Stimulated activated CD4-positive, alpha-beta T cell treated with anti-CD3 and anti-CD28 coated beads, Interleukin-15, amount 100 ng/mL, for 48 hours (primary cell): ENCODE measurements around the gene VWA5B2.

Source experiments
- DNase-seq, 2 donors: peaks; one replicate each; pipeline ENCODE4 v3.0.0-alpha.2; 2020; ENCODE audit warnings: low read depth in 2 of 2

Gene VWA5B2

GRCh38 chr3:184229394-184230080, at the start of gene VWA5B2:
Gene VWA5B2, plus strand, starts transcription at chr3:184229585. Its CDS starts 944 bp downstream, at chr3:184230529.
- peak; percentile 18 to 54 for DNase-seq

- no peak for DNase-seq
Measured at GRCh38 chr3:184180165-184180564, 49.2 kb upstream of the VWA5B2 start.

- no peak for DNase-seq
Measured at GRCh38 chr3:184181596-184181995, 47.8 kb upstream of the VWA5B2 start.

- no peak for DNase-seq
Measured at GRCh38 chr3:184183679-184184078, 45.7 kb upstream of the VWA5B2 start.

- DNase-seq: no peak
Measured at GRCh38 chr3:184184546-184185230, 44.7 kb upstream of the VWA5B2 start.

- peak; percentile 98 to 99 for DNase-seq
Measured at GRCh38 chr3:184185461-184186183, 43.8 kb upstream of the VWA5B2 start.

- no peak for DNase-seq
Measured at GRCh38 chr3:184186184-184186901, 43.0 kb upstream of the VWA5B2 start, which contains the start of gene ABCF3. Gene ABCF3, plus strand, starts transcription at chr3:184186199. Its CDS starts 9 bp downstream, at chr3:184186208.

- no peak for DNase-seq
Measured at GRCh38 chr3:184186902-184187207, 42.5 kb upstream of the VWA5B2 start.

GRCh38 chr3:184188080-184188479, 41.3 kb upstream of the VWA5B2 start:
- DNase-seq: no peak

- no peak for DNase-seq
Measured at GRCh38 chr3:184189421-184189820, 40.0 kb upstream of the VWA5B2 start.

GRCh38 chr3:184192889-184193288, 36.5 kb upstream of the VWA5B2 start:
- no peak for DNase-seq

GRCh38 chr3:184193991-184194539, 35.3 kb upstream of the VWA5B2 start:
- no peak for DNase-seq

GRCh38 chr3:184196536-184196935, 32.8 kb upstream of the VWA5B2 start:
- DNase-seq: no peak

GRCh38 chr3:184198509-184198908, 30.9 kb upstream of the VWA5B2 start:
- no peak for DNase-seq

GRCh38 chr3:184200825-184201224, 28.6 kb upstream of the VWA5B2 start:
- DNase-seq: no peak

- DNase-seq: no peak
Measured at GRCh38 chr3:184203526-184203925, 25.9 kb upstream of the VWA5B2 start.

GRCh38 chr3:184209146-184209923, 20.1 kb upstream of the VWA5B2 start:
- DNase-seq: no peak

GRCh38 chr3:184211297-184211696, 18.1 kb upstream of the VWA5B2 start:
- DNase-seq: no peak

GRCh38 chr3:184211718-184212117, 17.7 kb upstream of the VWA5B2 start:
- DNase-seq: no peak

GRCh38 chr3:184218814-184219213, 10.6 kb upstream of the VWA5B2 start:
- DNase-seq: no peak

- DNase-seq: no peak
Measured at GRCh38 chr3:184222521-184222920, 6.9 kb upstream of the VWA5B2 start.
